Measurements from ENCODE around the gene NFYA. TPM values are rescaled to one million over a fixed set of nuclear protein-coding genes. Genes with fewer than 3 reads are reported as not detected.

Gene NFYA
- total and polyA plus RNA-seq, 2 of the 13 experiments (the other 11 are each of a cell fraction or from before 2014, with no cell fraction given): 16.0 to 22.9 TPM

GRCh38 chr6:41040101-41040939 is 32.5 kb upstream of the NFYA start (continued):
- TF ChIP-seq ZXDC (CRISPR knock-in tag; IDR thresholded peaks at IDR 0.05): no peak
- 0 out of 2 replicates have a peak, but pooled peaks have one; percentile 45 for TF ChIP-seq PHF20 (CRISPR knock-in tag; IDR thresholded peaks at IDR 0.05)
- no peak for TF ChIP-seq MBD4 (IDR thresholded peaks at IDR 0.05; ENCODE audit: borderline replicate concordance, low read length)
- TF ChIP-seq E2F1 (CRISPR knock-in tag; IDR thresholded peaks at IDR 0.05): no peak
- TF ChIP-seq HNF1A (IDR thresholded peaks at IDR 0.05; ENCODE audit: low read depth): peak; percentile 93
- TF ChIP-seq HNF1A (CRISPR knock-in tag; IDR thresholded peaks at IDR 0.05; ENCODE audit: borderline replicate concordance): peak; percentile 97
- TF ChIP-seq, protein P1, sequence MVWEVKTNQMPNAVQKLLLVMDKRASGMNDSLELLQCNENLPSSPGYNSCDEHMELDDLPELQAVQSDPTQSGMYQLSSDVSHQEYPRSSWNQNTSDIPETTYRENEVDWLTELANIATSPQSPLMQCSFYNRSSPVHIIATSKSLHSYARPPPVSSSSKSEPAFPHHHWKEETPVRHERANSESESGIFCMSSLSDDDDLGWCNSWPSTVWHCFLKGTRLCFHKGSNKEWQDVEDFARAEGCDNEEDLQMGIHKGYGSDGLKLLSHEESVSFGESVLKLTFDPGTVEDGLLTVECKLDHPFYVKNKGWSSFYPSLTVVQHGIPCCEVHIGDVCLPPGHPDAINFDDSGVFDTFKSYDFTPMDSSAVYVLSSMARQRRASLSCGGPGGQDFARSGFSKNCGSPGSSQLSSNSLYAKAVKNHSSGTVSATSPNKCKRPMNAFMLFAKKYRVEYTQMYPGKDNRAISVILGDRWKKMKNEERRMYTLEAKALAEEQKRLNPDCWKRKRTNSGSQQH (CRISPR knock-in tag; IDR thresholded peaks at IDR 0.05; ENCODE audit: low read depth): peak; percentile 24
- TF ChIP-seq FOXM1 (CRISPR knock-in tag; IDR thresholded peaks at IDR 0.05): no peak
- TF ChIP-seq ZNF788 (CRISPR knock-in tag; IDR thresholded peaks at IDR 0.05; ENCODE audit: borderline replicate concordance): peak; percentile 94; the same call in 1 of the 2 replicates
- TF ChIP-seq HCFC1 (IDR thresholded peaks at IDR 0.05; ENCODE audit: low read depth, low read length): no peak
- no peak for TF ChIP-seq ZKSCAN1 (IDR thresholded peaks at IDR 0.05; ENCODE audit: low read length)
- TF ChIP-seq TRIM24 (CRISPR knock-in tag; IDR thresholded peaks at IDR 0.05): no peak
- no peak for TF ChIP-seq ZNF589 (CRISPR knock-in tag; conservative IDR thresholded peaks at IDR 0.05)
- no peak for TF ChIP-seq ZNF225 (CRISPR knock-in tag; IDR thresholded peaks at IDR 0.05)
- no peak for TF ChIP-seq ZNF761 (CRISPR knock-in tag; conservative IDR thresholded peaks at IDR 0.05)
- peak; percentile 25; the same call in 1 of the 2 replicates for TF ChIP-seq CEBPG (CRISPR knock-in tag; IDR thresholded peaks at IDR 0.05)
- no peak for TF ChIP-seq ZNF296 (CRISPR knock-in tag; conservative IDR thresholded peaks at IDR 0.05)
- TF ChIP-seq, protein P2, sequence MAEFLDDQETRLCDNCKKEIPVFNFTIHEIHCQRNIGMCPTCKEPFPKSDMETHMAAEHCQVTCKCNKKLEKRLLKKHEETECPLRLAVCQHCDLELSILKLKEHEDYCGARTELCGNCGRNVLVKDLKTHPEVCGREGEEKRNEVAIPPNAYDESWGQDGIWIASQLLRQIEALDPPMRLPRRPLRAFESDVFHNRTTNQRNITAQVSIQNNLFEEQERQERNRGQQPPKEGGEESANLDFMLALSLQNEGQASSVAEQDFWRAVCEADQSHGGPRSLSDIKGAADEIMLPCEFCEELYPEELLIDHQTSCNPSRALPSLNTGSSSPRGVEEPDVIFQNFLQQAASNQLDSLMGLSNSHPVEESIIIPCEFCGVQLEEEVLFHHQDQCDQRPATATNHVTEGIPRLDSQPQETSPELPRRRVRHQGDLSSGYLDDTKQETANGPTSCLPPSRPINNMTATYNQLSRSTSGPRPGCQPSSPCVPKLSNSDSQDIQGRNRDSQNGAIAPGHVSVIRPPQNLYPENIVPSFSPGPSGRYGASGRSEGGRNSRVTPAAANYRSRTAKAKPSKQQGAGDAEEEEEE (CRISPR knock-in tag; IDR thresholded peaks at IDR 0.05; ENCODE audit: borderline replicate concordance): no peak
